HG03460 (cell line): Measurements from ENCODE around the gene HSPA12A.

Experiments
- ATAC-seq: cut with Tn5 transposase; IDR thresholded peaks from one replicate; pipeline ENCODE4 v1.9.1; 2021; ENCODE audit not compliant: unreplicated experiment

Gene HSPA12A

GRCh38 chr10:116669832-116670644 is 72.3 kb downstream of the HSPA12A start:
- ATAC-seq: no peak

GRCh38 chr10:116669080-116669479 is 73.3 kb downstream of the HSPA12A start:
- no peak for ATAC-seq

GRCh38 chr10:116668446-116668845 is 73.9 kb downstream of the HSPA12A start:
- ATAC-seq: no peak

DNA sequence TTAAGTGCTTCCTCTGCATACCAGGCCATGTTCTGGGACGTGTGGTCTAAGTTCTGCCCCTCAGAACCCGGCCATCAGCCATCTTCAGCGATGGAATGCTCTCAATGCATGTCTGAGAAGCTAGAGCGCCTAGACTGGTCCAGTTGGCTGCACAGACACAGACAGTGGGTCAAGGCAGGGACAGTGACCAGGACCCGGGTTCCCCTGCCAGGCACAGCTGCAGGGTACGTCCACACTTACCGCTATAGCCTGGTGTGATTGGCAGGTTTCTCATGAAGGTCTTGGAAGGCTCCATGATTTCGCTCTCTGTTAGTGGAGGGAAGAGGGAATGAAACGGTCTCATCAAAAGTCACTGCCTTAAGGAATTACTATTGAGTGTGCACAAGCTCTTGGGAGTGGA is 74.3 kb downstream of the HSPA12A start:
- ATAC-seq: no peak

- no peak for ATAC-seq
Measured at GRCh38 chr10:116667484-116667883, 74.9 kb downstream of the HSPA12A start.

- no peak for ATAC-seq
Measured at GRCh38 chr10:116665541-116666125, 76.7 kb downstream of the HSPA12A start.

DNA sequence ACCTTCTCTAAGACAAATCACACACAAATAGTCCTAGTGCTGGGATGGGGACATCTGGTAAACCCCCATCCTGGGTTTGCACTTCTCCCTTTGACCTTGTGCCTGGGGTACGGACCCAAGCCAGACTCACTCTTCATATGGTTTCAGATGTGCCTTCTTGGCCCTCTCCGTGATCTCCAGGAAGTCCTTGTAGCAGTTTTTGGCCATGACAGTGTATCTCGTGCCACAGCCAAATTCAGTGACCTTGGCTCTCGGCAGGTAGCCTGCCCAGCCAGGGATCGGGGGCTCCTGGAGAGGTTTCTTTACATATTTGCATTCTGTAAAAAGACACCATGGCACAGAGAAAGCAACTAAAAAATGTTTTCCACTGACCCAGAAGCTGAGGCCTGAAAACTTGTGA is 77.7 kb downstream of the HSPA12A start:
- ATAC-seq: no peak

DNA sequence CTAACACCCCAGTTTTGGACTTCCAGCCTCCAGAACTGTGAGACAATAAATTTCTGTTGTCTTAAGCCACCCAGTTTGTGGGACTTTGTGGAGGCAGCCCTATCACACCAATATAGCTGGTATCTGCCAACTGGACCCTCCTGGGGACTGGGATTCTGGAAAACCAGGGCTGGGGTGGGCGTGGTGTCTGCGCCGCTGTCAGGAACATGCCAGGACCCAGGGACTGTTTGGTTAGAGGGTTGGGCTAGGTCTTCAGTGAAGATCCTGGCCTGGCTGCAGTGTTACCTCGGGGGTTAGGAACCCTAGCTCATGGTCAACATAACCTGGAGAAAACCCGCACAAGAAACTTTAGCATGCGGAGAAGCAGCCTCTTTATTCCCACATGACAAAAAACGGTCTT is 79.0 kb downstream of the HSPA12A start:
- no peak for ATAC-seq

DNA sequence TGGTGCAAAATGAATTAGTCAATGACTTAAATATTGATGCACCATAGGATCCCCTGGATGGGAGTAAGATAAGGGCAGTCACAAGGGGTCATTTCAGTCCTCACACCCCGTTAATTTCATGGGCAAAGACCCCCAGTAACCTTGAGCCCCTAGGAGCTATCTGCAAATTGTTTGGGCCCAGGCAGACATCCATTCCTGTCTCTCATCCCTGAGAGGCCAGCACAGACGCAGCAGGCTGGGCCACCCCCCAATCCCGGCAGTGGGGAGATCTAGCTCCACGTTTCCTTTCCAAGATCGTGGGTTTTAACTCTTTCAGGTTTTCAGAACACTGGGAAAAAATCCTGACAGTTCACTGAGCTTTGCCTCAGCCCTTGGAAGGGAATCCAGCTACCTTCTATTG is 81.5 kb downstream of the HSPA12A start:
- ATAC-seq: no peak

DNA sequence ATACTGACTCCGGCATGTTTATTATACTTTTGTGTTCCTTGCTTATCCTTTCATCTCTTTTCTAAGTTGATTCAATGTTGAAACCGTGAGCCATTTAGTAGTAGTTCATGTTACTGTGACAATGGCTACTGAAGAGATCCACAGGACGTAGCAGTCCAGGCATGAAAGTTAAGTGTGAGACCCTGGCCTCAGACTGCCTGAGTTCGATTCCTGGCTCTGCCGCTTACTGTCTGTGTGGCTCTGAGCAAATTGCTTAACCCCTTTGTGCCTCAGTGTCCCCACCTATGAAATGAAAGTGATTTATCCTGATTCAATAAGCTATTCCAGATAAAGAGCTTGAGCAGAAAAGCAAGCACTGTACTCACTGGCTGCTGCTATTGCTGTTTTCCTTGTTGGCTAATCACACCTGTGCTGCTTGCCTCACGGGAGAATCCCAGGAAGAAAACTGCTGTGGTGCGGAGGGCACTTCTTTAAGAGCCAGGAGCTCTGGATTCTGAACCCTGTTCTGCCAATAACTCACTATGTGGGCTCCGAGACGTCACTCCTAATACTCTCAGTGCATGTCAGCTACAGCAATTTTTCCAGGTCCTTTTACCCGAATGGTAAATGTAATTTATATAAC is 83.2 kb downstream of the HSPA12A start:
- no peak for ATAC-seq

DNA sequence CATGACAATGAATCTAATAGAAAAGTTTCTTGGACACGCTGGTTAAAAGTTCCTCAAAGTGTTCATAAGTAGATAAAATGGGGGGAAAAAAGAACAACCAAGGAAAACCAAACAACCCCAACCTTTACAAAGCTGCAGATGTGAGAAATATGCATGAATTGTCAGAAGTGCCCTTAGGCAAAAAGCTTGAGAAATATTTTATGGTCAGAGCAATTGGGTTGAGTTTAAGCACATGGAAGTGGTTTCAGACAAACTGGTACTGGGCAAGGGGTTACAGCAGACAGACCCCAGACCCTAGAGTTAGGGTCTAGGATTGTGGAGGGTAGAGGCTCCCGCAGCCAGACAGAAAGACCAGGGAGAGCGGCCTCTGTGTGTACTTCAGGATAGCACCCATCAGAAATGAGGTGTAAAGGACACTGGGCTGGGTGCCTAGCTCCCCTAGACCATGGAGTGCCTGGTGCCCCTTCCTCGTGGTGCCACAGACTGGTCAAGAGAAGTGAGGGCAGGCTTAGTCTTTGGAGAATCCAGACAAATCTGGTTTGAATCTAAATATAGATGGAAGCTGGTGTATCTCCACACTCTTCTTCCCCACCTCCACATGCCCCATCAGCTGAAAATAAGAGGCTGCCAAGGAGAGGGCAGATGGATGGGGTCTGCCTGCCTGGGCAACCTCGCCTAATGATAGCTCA is 84.4 kb downstream of the HSPA12A start:
- no peak for ATAC-seq

DNA sequence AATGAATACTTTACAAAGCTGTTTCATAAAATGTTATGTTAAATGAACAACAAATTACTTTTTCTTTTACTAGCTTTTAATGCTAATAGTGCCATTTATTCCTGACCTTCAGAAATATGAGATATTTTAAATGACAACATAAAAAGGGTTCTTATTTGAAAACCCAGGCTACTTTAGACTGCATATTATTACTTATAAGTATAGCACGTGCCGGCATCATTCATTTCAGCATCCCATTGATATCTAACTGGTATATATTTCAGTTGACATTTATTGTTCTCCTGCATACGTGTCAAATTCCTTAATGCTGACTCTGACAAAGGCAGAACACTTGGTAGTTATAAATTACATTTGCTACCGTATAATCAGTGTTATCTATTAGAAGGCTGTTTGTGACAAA is 86.3 kb downstream of the HSPA12A start:
- no peak for ATAC-seq

DNA sequence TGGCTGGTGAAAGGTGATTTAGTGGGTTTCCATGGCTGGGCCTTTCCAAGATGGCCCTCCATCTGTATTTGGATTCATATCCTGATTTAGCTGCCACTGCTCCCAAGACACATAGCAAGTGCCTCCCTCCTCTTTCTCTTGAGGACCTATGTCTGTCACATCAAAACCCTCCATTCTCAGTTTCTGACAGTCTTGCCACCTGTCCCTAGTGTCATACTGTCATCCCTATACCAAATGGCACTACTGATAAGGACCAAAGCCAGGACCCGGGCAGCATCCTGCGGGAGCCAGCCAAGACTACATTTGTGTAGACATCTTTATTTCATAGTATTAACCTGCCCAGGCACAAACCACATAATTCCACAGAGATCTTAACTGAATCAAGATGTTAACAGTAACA is 86.8 kb downstream of the HSPA12A start:
- no peak for ATAC-seq

- no peak for ATAC-seq
Measured at GRCh38 chr10:116654816-116655215, 87.5 kb downstream of the HSPA12A start.

GRCh38 chr10:116653885-116654284 is 88.5 kb downstream of the HSPA12A start:
- ATAC-seq: no peak

DNA sequence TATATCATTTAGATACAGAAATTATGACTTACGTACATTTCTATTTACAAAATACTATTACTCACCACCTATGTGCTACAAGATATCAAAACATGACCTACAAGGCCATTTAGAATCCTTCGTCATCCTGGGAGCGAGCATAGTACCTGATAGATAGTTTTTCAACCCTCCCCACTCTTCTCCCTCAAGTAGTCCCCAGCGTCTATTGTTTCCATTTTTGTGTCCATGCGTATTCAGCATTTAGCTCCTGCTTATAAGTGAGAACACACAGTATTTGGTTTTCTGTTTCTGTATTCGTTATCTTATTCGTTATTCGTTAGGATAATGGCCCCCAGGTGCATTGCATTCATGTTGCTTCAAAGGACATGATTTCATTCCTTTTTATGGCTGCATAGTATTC is 93.5 kb downstream of the HSPA12A start:
- ATAC-seq: no peak

DNA sequence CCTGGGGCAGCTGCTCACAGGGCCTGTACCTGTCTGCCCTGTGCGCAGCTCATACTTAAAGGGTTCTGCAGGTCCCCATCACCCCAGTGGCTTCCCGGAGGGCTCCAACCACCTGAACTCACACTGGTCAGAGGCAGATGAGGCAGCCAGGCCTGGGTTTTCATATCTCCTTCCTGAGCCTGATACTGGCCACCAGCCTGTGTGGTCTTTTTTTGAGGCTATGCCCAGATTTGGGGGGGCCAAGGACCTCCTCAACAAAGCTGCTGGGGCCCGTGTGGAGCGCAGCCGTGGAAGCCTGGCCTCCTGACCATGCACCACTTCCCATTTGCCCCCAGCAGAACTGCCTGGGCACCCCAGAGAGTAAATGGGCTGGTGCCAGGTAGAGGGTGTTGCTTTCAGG is 95.9 kb downstream of the HSPA12A start:
- no peak for ATAC-seq

DNA sequence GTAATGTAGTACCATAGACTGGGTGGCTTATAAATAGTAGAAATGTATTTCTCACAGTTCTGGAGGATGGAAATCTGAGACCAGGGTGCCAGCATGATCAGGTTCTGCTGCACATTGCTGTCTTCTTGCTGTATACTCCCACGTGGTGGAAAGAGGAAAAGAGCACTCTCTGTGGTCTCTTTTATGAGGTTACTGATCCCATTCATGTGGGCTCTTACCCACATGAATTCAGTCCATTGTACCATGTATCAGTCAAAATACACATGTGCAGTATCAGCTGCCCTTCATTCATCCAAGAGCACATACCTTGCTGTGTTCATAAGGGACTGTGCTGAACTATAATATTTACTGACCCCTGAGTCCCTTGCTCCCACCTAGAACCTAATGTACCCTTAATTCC is 104.5 kb downstream of the HSPA12A start:
- ATAC-seq: no peak

GRCh38 chr10:116636976-116637375 is 105.4 kb downstream of the HSPA12A start:
- no peak for ATAC-seq

- no peak for ATAC-seq
Measured at GRCh38 chr10:116636385-116636784, 106.0 kb downstream of the HSPA12A start.

DNA sequence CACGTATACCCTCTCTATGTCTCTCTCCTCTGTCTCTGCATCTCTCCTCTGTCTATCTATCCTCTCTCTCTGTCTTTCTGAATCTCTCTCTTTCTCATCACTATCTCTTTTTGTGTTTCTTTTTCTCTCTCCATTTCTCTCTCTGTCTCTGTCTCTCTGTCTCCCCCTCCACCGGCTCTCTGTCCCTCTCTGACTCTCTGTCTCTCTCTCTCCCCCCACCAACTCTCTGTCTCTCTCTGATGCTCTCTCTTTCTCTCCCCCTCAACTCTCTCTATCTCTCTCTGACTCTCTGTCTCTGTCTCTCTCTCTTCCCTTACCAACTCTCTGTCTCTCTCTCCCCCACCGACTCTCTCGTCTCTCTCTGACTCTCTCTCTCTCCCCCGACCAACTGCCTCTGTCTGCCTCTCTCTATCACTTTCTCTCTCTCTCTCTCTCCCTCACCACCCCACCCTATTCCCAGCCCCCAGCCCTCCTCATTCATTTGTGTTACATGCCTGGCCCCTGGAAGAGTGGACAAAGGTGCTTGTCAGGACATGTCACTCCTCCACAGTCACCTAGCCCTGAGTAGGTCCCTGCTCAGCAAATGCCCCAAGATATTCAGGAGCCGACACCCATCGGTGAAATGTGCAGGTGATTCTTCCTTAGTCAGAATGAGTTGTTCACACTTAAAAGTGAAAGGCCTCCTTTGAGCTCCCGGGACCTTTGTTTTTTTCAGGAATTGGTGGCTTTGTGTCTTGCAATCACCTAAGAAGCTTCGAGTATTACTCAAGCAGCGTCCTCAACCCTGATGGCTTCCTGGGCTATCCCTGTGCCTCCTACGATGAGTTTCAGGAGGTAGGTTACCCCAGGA is 108.0 kb downstream of the HSPA12A start:
- no peak for ATAC-seq
